ENCODE results near the gene ATPAF1.
A peak's percentile ranks its signal among the peaks of the same experiment; 100 is the strongest.

The ATPAF1 gene

GRCh38 chr1:46690931-46691421 lies 22.8 kb upstream of the ATPAF1 start (continued):
- no peak for TF ChIP-seq TRIM28 (IDR thresholded peaks at IDR 0.05; ENCODE audit: borderline replicate concordance, low read length)
- no peak for TF ChIP-seq ZNF221 (tag by site-specific recombination; IDR thresholded peaks at IDR 0.05; ENCODE audit: borderline replicate concordance)
- TF ChIP-seq SP2 (tag by site-specific recombination; IDR thresholded peaks at IDR 0.05): no peak
- TF ChIP-seq, protein P1, sequence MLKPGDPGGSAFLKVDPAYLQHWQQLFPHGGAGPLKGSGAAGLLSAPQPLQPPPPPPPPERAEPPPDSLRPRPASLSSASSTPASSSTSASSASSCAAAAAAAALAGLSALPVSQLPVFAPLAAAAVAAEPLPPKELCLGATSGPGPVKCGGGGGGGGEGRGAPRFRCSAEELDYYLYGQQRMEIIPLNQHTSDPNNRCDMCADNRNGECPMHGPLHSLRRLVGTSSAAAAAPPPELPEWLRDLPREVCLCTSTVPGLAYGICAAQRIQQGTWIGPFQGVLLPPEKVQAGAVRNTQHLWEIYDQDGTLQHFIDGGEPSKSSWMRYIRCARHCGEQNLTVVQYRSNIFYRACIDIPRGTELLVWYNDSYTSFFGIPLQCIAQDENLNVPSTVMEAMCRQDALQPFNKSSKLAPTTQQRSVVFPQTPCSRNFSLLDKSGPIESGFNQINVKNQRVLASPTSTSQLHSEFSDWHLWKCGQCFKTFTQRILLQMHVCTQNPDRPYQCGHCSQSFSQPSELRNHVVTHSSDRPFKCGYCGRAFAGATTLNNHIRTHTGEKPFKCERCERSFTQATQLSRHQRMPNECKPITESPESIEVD (tag by site-specific recombination; IDR thresholded peaks at IDR 0.05): peak; percentile 96
- TF ChIP-seq ZFP41 (tag by site-specific recombination; IDR thresholded peaks at IDR 0.05; ENCODE audit: borderline replicate concordance): no peak
- TF ChIP-seq ZNF2 (tag by site-specific recombination; IDR thresholded peaks at IDR 0.05): peak; percentile 55; the same call in 1 of the 2 replicates
- TF ChIP-seq BCL6B (tag by site-specific recombination; IDR thresholded peaks at IDR 0.05): peak; percentile 79
- no peak for TF ChIP-seq YY2 (tag by site-specific recombination; IDR thresholded peaks at IDR 0.05)
- TF ChIP-seq ZNF311 (tag by site-specific recombination; IDR thresholded peaks at IDR 0.05; ENCODE audit: borderline replicate concordance): no peak
- no peak for TF ChIP-seq ZNF138 (tag by site-specific recombination; IDR thresholded peaks at IDR 0.05; ENCODE audit: borderline replicate concordance)
- TF ChIP-seq PRDM1 (tag by site-specific recombination; IDR thresholded peaks at IDR 0.05): no peak
- no peak for TF ChIP-seq ZNF596 (tag by site-specific recombination; IDR thresholded peaks at IDR 0.05)
- no peak for TF ChIP-seq CTCF (tag by site-specific recombination; IDR thresholded peaks at IDR 0.05)
- TF ChIP-seq ZNF521 (tag by site-specific recombination; IDR thresholded peaks at IDR 0.05): no peak
- no peak for TF ChIP-seq ZNF707 (tag by site-specific recombination; IDR thresholded peaks at IDR 0.05)
- no peak for TF ChIP-seq ZBTB21 (tag by site-specific recombination; IDR thresholded peaks at IDR 0.05)
- no peak for TF ChIP-seq ZNF132 (tag by site-specific recombination; IDR thresholded peaks at IDR 0.05; ENCODE audit: borderline replicate concordance)
- TF ChIP-seq ATF2 (tag by site-specific recombination; IDR thresholded peaks at IDR 0.05; ENCODE audit: low read depth): no peak
- TF ChIP-seq ZSCAN30 (tag by site-specific recombination; IDR thresholded peaks at IDR 0.05): peak; percentile 83
- TF ChIP-seq, protein P2, sequence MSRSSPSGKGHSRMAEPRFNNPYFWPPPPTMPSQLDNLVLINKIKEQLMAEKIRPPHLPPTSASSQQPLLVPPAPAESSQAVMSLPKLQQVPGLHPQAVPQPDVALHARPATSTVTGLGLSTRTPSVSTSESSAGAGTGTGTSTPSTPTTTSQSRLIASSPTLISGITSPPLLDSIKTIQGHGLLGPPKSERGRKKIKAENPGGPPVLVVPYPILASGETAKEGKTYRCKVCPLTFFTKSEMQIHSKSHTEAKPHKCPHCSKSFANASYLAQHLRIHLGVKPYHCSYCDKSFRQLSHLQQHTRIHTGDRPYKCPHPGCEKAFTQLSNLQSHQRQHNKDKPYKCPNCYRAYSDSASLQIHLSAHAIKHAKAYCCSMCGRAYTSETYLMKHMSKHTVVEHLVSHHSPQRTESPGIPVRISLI (tag by site-specific recombination; IDR thresholded peaks at IDR 0.05): no peak
- TF ChIP-seq ZNF133 (tag by site-specific recombination; IDR thresholded peaks at IDR 0.05): no peak
- TF ChIP-seq SP7 (tag by site-specific recombination; IDR thresholded peaks at IDR 0.05): peak; percentile 97
- TF ChIP-seq ZBTB48 (tag by site-specific recombination; IDR thresholded peaks at IDR 0.05): no peak
- TF ChIP-seq ZNF394 (tag by site-specific recombination; IDR thresholded peaks at IDR 0.05; ENCODE audit: borderline replicate concordance): no peak
- TF ChIP-seq, protein P3, sequence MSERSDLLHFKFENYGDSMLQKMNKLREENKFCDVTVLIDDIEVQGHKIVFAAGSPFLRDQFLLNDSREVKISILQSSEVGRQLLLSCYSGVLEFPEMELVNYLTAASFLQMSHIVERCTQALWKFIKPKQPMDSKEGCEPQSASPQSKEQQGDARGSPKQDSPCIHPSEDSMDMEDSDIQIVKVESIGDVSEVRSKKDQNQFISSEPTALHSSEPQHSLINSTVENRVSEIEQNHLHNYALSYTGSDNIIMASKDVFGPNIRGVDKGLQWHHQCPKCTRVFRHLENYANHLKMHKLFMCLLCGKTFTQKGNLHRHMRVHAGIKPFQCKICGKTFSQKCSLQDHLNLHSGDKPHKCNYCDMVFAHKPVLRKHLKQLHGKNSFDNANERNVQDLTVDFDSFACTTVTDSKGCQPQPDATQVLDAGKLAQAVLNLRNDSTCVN (tag by site-specific recombination; optimal IDR thresholded peaks at IDR 0.05): no peak
- 0 out of 2 replicates have a peak, but pooled peaks have one; percentile 49 for TF ChIP-seq ZSCAN23 (tag by site-specific recombination; IDR thresholded peaks at IDR 0.05)
- peak; percentile 40; the same call in 1 of the 2 replicates for TF ChIP-seq GLI2 (tag by site-specific recombination; IDR thresholded peaks at IDR 0.05; ENCODE audit: borderline replicate concordance, low read depth)
- TF ChIP-seq ZNF423 (tag by site-specific recombination; IDR thresholded peaks at IDR 0.05): peak; percentile 60; the same call in 1 of the 2 replicates
- TF ChIP-seq REPIN1 (tag by site-specific recombination; IDR thresholded peaks at IDR 0.05; ENCODE audit: low read depth): no peak
- peak; percentile 66 for TF ChIP-seq ZXDB (tag by site-specific recombination; IDR thresholded peaks at IDR 0.05)
- TF ChIP-seq GLI4 (tag by site-specific recombination; IDR thresholded peaks at IDR 0.05): no peak
- no peak for TF ChIP-seq ZNF791 (tag by site-specific recombination; IDR thresholded peaks at IDR 0.05)
- TF ChIP-seq ZNF529 (tag by site-specific recombination; IDR thresholded peaks at IDR 0.05; ENCODE audit: insufficient replicate concordance): no peak
- no peak for TF ChIP-seq ZNF600 (tag by site-specific recombination; IDR thresholded peaks at IDR 0.05)

All from HEK293 (cell line).